Hepatic stellate cell (primary cell): Measurements from ENCODE around the gene TBC1D3C.
"Not testable (repeated sequence)": the region's sequence is repeated elsewhere in the genome, so short reads cannot be mapped to it uniquely, and the experiment has no call there.

Experiments
- DNase-seq: peaks from one replicate; pipeline ENCODE4 v3.0.0; 2011; ENCODE audit warnings: low spot score

Gene TBC1D3C

DNA sequence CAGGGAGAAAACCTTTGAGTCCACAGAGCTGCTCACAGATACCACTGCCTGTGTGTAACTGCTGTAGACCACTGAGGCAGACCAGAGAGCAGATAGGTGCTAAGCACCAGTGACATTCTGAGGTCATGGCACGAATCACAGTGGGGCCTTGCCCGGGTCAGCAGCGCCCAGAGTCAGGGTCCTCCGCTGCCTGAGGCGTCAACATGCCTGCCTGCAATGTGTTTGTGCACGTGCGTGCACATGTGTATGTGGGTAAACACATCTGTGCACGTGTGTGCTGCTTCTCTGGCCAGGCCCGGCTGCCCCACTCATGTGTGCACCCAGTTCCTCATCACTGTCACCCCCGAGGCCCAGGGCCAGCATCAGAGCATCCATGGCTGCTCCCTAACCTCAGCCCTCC lies at the start of gene TBC1D3C:
Gene TBC1D3C, minus strand, starts transcription at position 101 of the 400 bp plus-strand sequence. CDS start 1,568 bp downstream, outside the sequence.
- not testable (repeated sequence) for DNase-seq

DNA sequence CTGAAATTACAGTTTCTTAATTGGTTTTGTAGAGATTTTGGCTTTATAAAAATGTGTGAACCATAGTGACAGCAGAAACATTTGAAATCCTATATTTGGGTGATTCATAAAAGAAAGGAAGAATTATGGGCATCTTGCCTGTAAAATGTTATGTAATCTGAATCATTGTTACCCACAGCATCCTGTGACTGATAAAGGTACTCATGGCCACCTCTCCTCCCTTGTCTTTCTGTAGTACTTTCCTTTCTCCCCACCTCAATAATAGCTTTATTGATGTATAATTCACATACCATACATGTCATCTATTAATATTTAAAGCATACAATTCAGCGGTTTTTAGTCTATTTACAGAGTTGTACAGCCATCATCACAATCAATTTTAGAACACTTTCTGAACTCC lies 30.8 kb upstream of the TBC1D3C start:
- DNase-seq: not testable (repeated sequence)

DNA sequence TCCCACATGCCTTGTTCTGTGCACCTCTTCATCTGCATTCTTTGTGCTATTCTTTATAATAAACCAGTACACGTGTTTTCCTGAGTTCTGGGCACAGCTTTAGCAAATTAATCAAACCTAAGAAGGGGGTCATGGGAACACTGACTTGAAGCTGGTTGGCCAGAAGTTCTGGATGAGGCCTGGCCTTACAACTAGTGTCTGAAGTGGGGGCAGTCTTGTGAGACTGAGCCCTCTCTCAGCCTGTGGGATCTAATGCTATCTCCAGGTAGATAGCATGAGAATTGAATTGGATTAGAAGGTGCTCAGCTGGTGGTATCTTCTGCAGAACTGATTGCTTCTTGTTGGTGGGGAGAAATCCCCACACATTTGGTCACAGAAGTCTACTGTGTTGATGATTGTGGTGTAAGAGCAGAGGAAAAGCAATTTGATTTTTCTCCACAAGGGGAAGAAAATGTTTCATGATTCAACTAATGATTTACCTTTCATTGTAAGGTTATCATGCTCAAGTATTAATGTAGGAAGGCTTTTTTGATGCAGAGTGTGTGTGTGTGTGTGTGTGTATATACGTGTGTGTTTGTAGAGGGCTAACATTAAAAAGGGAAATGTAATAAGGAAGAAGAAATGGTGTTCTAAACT lies 25.7 kb upstream of the TBC1D3C start:
- DNase-seq: not testable (repeated sequence)

- not testable (repeated sequence) for DNase-seq
These were observed 19.7 kb upstream of the TBC1D3C start for GRCh38 chr17:38088120-38088519.

GRCh38 chr17:38087344-38087743 lies 18.9 kb upstream of the TBC1D3C start:
- not testable (repeated sequence) for DNase-seq
